ENCODE results near the gene VAC14. TPM values are rescaled to one million over a fixed set of nuclear protein-coding genes. Genes with fewer than 3 reads are reported as not detected.

The VAC14 gene
- total and polyA plus RNA-seq, 2 experiments from 2014 or later: 42.3 to 77.7 TPM

DNA sequence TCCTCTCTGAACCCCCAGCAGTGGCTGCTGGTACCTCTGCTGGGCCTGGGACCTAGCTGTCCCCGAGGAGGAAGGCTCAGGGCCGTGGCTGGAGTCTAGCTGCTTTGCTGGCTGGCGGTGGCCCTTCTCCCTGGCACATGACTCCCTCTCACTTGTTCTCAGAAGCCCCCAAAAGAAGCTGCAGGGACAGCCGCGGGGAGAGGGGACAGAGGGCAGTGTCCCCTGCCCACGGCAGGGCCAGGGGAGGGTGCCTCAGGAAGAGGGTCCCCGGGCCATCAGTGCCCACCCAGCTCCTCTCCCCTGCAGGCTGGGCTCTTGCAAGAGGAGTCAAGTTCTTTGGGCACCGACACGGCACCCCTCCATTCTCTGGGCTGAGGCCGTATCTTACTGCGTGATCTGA is 46.6 kb downstream of the VAC14 start:
- H3F3A ChIP-seq (replicated peaks; ENCODE audit: low read depth): no peaks in the 10 kb centered on the region
- Mint-ChIP-seq H3K4me1 (peaks cover 21% of the 10 kb centered on the region), H3K4me3 (no peak overlapping the region), H3K27ac (no peak overlapping the region; the same call in 1 of the 2 replicates), H3K27me3 (ENCODE audit: insufficient read depth, low read depth, poor library complexity) (peaks cover 15% of the 10 kb centered on the region), H3K9me3 (no peaks in the 10 kb centered on the region), H3K36me3 (ENCODE audit: low read depth) (peaks cover 21% of the 10 kb centered on the region)
- no peak overlapping the region for H3K4me3 ChIP-seq
- no peak overlapping the region for H3K27ac ChIP-seq (ENCODE audit: low read depth)
- no peak for ATAC-seq
- H2AFZ ChIP-seq: no peak overlapping the region
- H4K20me1 ChIP-seq (replicated peaks; ENCODE audit: insufficient read depth): no peaks in the 10 kb centered on the region; the same call in none of the 2 replicates
- no peaks in the 10 kb centered on the region for H3K79me2 ChIP-seq (replicated peaks; ENCODE audit: insufficient read depth)
- H3K27me3 ChIP-seq (ENCODE audit: insufficient read depth): no peaks in the 10 kb centered on the region
- TF ChIP-seq NANOG (IDR thresholded peaks at IDR 0.05; ENCODE audit: borderline replicate concordance) (no peak), ZNF114 (CRISPR knock-in tag; IDR thresholded peaks at IDR 0.05) (no peak), EZH2phosphoT487 (IDR thresholded peaks at IDR 0.05; ENCODE audit: unreplicated experiment) (no peak), CREB1 (CRISPR knock-in tag; IDR thresholded peaks at IDR 0.05; ENCODE audit: low read depth) (no peak), ZNF331 (CRISPR knock-in tag; IDR thresholded peaks at IDR 0.05; ENCODE audit: low read depth) (no peak), JUNB (IDR thresholded peaks at IDR 0.05; ENCODE audit: unreplicated experiment) (no peak), EZH2 (IDR thresholded peaks at IDR 0.05; ENCODE audit: low read depth, unreplicated experiment) (no peak), POLR2AphosphoS5 (IDR thresholded peaks at IDR 0.05; ENCODE audit: low read depth) (no peak)
- TF ChIP-seq, protein P1, sequence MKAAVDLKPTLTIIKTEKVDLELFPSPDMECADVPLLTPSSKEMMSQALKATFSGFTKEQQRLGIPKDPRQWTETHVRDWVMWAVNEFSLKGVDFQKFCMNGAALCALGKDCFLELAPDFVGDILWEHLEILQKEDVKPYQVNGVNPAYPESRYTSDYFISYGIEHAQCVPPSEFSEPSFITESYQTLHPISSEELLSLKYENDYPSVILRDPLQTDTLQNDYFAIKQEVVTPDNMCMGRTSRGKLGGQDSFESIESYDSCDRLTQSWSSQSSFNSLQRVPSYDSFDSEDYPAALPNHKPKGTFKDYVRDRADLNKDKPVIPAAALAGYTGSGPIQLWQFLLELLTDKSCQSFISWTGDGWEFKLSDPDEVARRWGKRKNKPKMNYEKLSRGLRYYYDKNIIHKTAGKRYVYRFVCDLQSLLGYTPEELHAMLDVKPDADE (IDR thresholded peaks at IDR 0.05): no peak
- TF ChIP-seq, protein P2, sequence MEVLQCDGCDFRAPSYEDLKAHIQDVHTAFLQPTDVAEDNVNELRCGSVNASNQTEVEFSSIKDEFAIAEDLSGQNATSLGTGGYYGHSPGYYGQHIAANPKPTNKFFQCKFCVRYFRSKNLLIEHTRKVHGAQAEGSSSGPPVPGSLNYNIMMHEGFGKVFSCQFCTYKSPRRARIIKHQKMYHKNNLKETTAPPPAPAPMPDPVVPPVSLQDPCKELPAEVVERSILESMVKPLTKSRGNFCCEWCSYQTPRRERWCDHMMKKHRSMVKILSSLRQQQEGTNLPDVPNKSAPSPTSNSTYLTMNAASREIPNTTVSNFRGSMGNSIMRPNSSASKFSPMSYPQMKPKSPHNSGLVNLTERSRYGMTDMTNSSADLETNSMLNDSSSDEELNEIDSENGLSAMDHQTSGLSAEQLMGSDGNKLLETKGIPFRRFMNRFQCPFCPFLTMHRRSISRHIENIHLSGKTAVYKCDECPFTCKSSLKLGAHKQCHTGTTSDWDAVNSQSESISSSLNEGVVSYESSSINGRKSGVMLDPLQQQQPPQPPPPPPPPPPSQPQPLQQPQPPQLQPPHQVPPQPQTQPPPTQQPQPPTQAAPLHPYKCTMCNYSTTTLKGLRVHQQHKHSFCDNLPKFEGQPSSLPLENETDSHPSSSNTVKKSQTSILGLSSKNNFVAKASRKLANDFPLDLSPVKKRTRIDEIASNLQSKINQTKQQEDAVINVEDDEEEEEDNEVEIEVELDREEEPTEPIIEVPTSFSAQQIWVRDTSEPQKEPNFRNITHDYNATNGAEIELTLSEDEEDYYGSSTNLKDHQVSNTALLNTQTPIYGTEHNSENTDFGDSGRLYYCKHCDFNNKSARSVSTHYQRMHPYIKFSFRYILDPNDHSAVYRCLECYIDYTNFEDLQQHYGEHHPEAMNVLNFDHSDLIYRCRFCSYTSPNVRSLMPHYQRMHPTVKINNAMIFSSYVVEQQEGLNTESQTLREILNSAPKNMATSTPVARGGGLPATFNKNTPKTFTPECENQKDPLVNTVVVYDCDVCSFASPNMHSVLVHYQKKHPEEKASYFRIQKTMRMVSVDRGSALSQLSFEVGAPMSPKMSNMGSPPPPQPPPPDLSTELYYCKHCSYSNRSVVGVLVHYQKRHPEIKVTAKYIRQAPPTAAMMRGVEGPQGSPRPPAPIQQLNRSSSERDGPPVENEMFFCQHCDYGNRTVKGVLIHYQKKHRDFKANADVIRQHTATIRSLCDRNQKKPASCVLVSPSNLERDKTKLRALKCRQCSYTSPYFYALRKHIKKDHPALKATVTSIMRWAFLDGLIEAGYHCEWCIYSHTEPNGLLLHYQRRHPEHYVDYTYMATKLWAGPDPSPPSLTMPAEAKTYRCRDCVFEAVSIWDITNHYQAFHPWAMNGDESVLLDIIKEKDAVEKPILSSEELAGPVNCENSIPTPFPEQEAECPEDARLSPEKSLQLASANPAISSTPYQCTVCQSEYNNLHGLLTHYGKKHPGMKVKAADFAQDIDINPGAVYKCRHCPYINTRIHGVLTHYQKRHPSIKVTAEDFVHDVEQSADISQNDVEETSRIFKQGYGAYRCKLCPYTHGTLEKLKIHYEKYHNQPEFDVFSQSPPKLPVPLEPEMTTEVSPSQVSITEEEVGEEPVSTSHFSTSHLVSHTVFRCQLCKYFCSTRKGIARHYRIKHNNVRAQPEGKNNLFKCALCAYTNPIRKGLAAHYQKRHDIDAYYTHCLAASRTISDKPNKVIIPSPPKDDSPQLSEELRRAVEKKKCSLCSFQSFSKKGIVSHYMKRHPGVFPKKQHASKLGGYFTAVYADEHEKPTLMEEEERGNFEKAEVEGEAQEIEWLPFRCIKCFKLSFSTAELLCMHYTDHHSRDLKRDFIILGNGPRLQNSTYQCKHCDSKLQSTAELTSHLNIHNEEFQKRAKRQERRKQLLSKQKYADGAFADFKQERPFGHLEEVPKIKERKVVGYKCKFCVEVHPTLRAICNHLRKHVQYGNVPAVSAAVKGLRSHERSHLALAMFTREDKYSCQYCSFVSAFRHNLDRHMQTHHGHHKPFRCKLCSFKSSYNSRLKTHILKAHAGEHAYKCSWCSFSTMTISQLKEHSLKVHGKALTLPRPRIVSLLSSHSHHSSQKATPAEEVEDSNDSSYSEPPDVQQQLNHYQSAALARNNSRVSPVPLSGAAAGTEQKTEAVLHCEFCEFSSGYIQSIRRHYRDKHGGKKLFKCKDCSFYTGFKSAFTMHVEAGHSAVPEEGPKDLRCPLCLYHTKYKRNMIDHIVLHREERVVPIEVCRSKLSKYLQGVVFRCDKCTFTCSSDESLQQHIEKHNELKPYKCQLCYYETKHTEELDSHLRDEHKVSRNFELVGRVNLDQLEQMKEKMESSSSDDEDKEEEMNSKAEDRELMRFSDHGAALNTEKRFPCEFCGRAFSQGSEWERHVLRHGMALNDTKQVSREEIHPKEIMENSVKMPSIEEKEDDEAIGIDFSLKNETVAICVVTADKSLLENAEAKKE (CRISPR knock-in tag; IDR thresholded peaks at IDR 0.05): no peak
- TF ChIP-seq, protein P3, sequence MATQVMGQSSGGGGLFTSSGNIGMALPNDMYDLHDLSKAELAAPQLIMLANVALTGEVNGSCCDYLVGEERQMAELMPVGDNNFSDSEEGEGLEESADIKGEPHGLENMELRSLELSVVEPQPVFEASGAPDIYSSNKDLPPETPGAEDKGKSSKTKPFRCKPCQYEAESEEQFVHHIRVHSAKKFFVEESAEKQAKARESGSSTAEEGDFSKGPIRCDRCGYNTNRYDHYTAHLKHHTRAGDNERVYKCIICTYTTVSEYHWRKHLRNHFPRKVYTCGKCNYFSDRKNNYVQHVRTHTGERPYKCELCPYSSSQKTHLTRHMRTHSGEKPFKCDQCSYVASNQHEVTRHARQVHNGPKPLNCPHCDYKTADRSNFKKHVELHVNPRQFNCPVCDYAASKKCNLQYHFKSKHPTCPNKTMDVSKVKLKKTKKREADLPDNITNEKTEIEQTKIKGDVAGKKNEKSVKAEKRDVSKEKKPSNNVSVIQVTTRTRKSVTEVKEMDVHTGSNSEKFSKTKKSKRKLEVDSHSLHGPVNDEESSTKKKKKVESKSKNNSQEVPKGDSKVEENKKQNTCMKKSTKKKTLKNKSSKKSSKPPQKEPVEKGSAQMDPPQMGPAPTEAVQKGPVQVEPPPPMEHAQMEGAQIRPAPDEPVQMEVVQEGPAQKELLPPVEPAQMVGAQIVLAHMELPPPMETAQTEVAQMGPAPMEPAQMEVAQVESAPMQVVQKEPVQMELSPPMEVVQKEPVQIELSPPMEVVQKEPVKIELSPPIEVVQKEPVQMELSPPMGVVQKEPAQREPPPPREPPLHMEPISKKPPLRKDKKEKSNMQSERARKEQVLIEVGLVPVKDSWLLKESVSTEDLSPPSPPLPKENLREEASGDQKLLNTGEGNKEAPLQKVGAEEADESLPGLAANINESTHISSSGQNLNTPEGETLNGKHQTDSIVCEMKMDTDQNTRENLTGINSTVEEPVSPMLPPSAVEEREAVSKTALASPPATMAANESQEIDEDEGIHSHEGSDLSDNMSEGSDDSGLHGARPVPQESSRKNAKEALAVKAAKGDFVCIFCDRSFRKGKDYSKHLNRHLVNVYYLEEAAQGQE (IDR thresholded peaks at IDR 0.05; ENCODE audit: unreplicated experiment): no peak
- TF ChIP-seq, protein P4, sequence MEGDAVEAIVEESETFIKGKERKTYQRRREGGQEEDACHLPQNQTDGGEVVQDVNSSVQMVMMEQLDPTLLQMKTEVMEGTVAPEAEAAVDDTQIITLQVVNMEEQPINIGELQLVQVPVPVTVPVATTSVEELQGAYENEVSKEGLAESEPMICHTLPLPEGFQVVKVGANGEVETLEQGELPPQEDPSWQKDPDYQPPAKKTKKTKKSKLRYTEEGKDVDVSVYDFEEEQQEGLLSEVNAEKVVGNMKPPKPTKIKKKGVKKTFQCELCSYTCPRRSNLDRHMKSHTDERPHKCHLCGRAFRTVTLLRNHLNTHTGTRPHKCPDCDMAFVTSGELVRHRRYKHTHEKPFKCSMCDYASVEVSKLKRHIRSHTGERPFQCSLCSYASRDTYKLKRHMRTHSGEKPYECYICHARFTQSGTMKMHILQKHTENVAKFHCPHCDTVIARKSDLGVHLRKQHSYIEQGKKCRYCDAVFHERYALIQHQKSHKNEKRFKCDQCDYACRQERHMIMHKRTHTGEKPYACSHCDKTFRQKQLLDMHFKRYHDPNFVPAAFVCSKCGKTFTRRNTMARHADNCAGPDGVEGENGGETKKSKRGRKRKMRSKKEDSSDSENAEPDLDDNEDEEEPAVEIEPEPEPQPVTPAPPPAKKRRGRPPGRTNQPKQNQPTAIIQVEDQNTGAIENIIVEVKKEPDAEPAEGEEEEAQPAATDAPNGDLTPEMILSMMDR (conservative IDR thresholded peaks at IDR 0.05; ENCODE audit: low read depth in 2 of 2): no peak
- DNase-seq (ENCODE audit: low spot score): no peak
- peaks cover 9% of the 10 kb centered on the region for H3K4me1 ChIP-seq (ENCODE audit: insufficient read depth)
- no peaks in the 10 kb centered on the region for H3K36me3 ChIP-seq (ENCODE audit: insufficient read depth)
- H3K4me2 ChIP-seq: no peak overlapping the region
- no peaks in the 10 kb centered on the region for H3K9me2 ChIP-seq (ENCODE audit: insufficient read depth)

All from GM23338 (cell line).